Right lobe of liver (tissue), 4 donors: ENCODE measurements around the gene GALNT14.

Experiments
- CTCF ChIP-seq, 4 donors: fragments of 200-600 bp in 3 of 4; fragments of 450-650 bp in 1 of 4; IDR thresholded peaks; one replicate each; pipeline versions ENCODE4 v1.5.1 to v1.8.0; 2016 to 2022; ENCODE audit warnings: antibody characterized with exemption in 4 of 4, mild to moderate bottlenecking in 2 of 4
- POLR2A ChIP-seq: fragments of 450-650 bp; IDR thresholded peaks from one replicate; pipeline ENCODE4 v1.6.1; 2017; ENCODE audit warnings: antibody characterized with exemption, mild to moderate bottlenecking
- donor health status: DM: no; HTN: no; CAD: no.
- donor health status: DM: no; HTN: no; CAD: no.
- donor health status: DM: no; HTN: yes; CAD: no.

GRCh38 chr2:30923623-30924022 is 214.6 kb downstream of the GALNT14 start:
- TF ChIP-seq CTCF (IDR thresholded peaks at IDR 0.05) (no peak), POLR2A (no peak)
